Transverse colon (tissue), 4 donors: ENCODE measurements around the gene PDZD7. TPM values are rescaled to one million over a fixed set of nuclear protein-coding genes. Genes with fewer than 3 reads are reported as not detected.

ENCODE experiments used
- DNase-seq: peaks from one replicate; pipeline ENCODE4 v3.0.0-alpha.2; 2019
- H3K27ac ChIP-seq, 4 donors: fragments of 200-600 bp; sonication (generic); 2 replicates each; pipeline ENCODE4 v1.5.1; 2016 to 2018; ENCODE audit warnings: inconsistent platforms in 4 of 4
- H3K27me3 ChIP-seq: fragments of 200-600 bp; sonication (generic); 2 replicates; pipeline ENCODE4 v1.5.1; 2017; ENCODE audit warnings: inconsistent platforms
- H3K36me3 ChIP-seq, 4 donors: fragments of 200-600 bp; sonication (generic); 2 replicates each; pipeline ENCODE4 v1.5.1; 2017 to 2019; ENCODE audit warnings: inconsistent platforms in 4 of 4
- H3K4me1 ChIP-seq, 4 donors: fragments of 200-600 bp; sonication (generic); 2 replicates each; pipeline ENCODE4 v1.5.1; 2017 to 2020; ENCODE audit warnings: inconsistent platforms in 4 of 4
- H3K4me3 ChIP-seq, 4 donors: fragments of 200-600 bp; sonication (generic); 1 replicate in 1 of 4; 2 replicates in 3 of 4; pipeline versions ENCODE4 v1.5.1 to v1.6.1; 2017 to 2019; ENCODE audit warnings: inconsistent platforms in 4 of 4
- H3K9me3 ChIP-seq, 2 donors: fragments of 200-600 bp; sonication (generic); 2 replicates each; pipeline ENCODE4 v1.5.1; 2017 to 2019; ENCODE audit warnings: inconsistent platforms in 2 of 2
- EP300 ChIP-seq: sonication (generic); formaldehyde crosslinking; IDR thresholded peaks from one replicate; pipeline ENCODE4 v1.6.1; 2017; ENCODE audit warnings: antibody characterized with exemption, low read depth
- POLR2A ChIP-seq: fragments of 450-650 bp; IDR thresholded peaks from one replicate; pipeline ENCODE4 v1.6.1; 2016; ENCODE audit warnings: antibody characterized with exemption, mild to moderate bottlenecking, moderate library complexity
- POLR2AphosphoS5 ChIP-seq, 3 donors: sonication (generic); formaldehyde crosslinking; IDR thresholded peaks; one replicate each; pipeline ENCODE4 v1.6.1; 2016; ENCODE audit warnings: antibody characterized with exemption in 3 of 3
- WGBS, 2 donors: methylation state at CpG; one replicate each; pipeline ENCODE4 v1.1.5; 2018; ENCODE audit warnings: low coverage in 1 of 2; 5-methylcytosine and 5-hydroxymethylcytosine counted together
- in situ Hi-C, 4 donors: fragments of 200-750 bp; cut with MboI; loops; one replicate each; pipeline versions ENCODE4 v1.15.0 to v1.15.1; 2017; ENCODE audit warnings: low sequenced_read_pairs in 3 of 4, low pct_ligation_motif_present in 1 of 4, low pct_unique_long_range_greater_than_20kb in 1 of 4
- intact Hi-C: fragments of 100-400 bp; cut with DNase I; formaldehyde crosslinking; loops from one replicate; pipeline ENCODE4 v1.15.1; 2023; ENCODE audit warnings: low total_unique reads
- total RNA-seq, 4 donors: library from RNA; depleted of rRNA; stranded (reverse); fragments of >200 nt; gene quantifications; one replicate each; pipeline ENCODE4 v1.1.0, GENCODE V29; 2016
- TF ChIP-seq, protein P1 (sequence below), 5 experiments: fragments of 200-600 bp in 3 of 5; fragments of 450-650 bp in 2 of 5; sonication (generic) in 3 of 5; IDR thresholded peaks; 1 replicate in 2 of 5; 2 replicates in 3 of 5; pipeline ENCODE4 v1.5.1; 2016 to 2017; ENCODE audit warnings: antibody characterized with exemption in 5 of 5, inconsistent platforms in 3 of 5, mild to moderate bottlenecking in 2 of 5, moderate library complexity in 1 of 5

The PDZD7 gene
- total RNA-seq, 4 donors from 2014 or later, result 0.27 to 2.0 (median 0.64) TPM; not detected in 1

DNA sequence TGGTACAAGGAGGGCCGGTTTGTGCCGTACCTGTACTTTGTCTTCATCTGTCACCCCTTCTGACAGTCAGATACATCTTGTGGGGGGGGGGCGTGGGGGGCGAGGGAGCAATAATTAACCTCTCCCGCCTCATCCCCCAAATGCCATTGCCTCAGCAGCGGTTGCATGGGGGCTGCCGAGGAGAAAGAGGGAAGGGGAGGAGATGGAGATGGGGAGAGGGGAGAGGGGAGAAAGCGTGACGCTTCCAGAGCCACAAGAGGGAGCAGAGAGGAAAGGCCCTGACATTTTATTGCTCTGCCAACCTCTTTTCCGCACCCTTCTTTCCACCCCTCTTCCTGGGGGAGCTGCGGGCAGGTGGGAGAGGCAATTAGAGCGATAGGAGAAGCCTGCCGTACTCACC lies 42.7 kb upstream of the PDZD7 start:
- Histone ChIP-seq H3K9me3 (no peaks in the 10 kb centered on the region), H3K36me3 (no peaks in the 10 kb centered on the region), H3K4me1 (peaks cover 0 to 7% (median 0%) of the 10 kb centered on the region in 4 donors), H3K27me3 (peaks cover 70% of the 10 kb centered on the region), H3K4me3 (no peak overlapping the region), H3K27ac (no peak overlapping the region)
- TF ChIP-seq POLR2A, result no peak
- TF ChIP-seq, protein P1, sequence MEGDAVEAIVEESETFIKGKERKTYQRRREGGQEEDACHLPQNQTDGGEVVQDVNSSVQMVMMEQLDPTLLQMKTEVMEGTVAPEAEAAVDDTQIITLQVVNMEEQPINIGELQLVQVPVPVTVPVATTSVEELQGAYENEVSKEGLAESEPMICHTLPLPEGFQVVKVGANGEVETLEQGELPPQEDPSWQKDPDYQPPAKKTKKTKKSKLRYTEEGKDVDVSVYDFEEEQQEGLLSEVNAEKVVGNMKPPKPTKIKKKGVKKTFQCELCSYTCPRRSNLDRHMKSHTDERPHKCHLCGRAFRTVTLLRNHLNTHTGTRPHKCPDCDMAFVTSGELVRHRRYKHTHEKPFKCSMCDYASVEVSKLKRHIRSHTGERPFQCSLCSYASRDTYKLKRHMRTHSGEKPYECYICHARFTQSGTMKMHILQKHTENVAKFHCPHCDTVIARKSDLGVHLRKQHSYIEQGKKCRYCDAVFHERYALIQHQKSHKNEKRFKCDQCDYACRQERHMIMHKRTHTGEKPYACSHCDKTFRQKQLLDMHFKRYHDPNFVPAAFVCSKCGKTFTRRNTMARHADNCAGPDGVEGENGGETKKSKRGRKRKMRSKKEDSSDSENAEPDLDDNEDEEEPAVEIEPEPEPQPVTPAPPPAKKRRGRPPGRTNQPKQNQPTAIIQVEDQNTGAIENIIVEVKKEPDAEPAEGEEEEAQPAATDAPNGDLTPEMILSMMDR (IDR thresholded peaks at IDR 0.05), result no peak
- TF ChIP-seq POLR2AphosphoS5 (IDR thresholded peaks at IDR 0.05), result no peak
- TF ChIP-seq EP300, result no peak
- in situ Hi-C loops, result no loop called here
- 4 to 13% methylated on average over 4 to 13 of the region's 13 CpGs for WGBS, 2 donors
- intact Hi-C loops, result loop anchor here (5.0 kb wide), 1 partner anchor 1461 kb away; no protein-coding TSS in a partner anchor
- DNase-seq, result no peak

DNA sequence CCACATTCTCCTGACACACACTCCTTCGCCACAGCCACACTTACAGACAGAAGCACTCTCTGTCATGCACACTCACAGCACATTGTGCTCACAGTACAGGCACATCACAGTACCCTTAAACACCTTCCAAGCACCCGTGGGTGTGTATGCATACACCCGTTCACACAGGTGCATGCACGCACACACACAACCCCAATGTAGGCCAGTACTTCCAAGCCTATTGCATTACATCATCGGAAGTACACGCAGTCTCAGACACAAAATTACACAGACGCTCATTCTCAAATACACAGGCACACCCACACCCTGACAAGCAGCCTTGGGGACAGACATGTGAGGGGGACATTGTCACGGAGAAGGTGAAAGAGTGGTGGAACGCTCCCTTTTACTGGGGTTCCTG lies 42.0 kb upstream of the PDZD7 start:
- peaks cover 0 to 7% (median 0%) of the 10 kb centered on the region in 4 donors for H3K4me1 ChIP-seq
- WGBS, 2 donors, result 59 to 100% methylated on average over 1 to 9 of the region's 9 CpGs
- intact Hi-C loops (loop anchor here (5.0 kb wide), 1 partner anchor 1461 kb away; no protein-coding TSS in a partner anchor), in situ Hi-C loops (no loop called here)
- DNase-seq, result no peak
- no peak overlapping the region for H3K4me3 ChIP-seq
- H3K27ac ChIP-seq, result no peak overlapping the region
- H3K27me3 ChIP-seq, result peaks cover 63% of the 10 kb centered on the region
- H3K36me3 ChIP-seq, result no peaks in the 10 kb centered on the region
- H3K9me3 ChIP-seq, result no peaks in the 10 kb centered on the region
- TF ChIP-seq, protein P1 (IDR thresholded peaks at IDR 0.05), result no peak
- TF ChIP-seq POLR2AphosphoS5 (IDR thresholded peaks at IDR 0.05) (no peak), POLR2A (no peak)

DNA sequence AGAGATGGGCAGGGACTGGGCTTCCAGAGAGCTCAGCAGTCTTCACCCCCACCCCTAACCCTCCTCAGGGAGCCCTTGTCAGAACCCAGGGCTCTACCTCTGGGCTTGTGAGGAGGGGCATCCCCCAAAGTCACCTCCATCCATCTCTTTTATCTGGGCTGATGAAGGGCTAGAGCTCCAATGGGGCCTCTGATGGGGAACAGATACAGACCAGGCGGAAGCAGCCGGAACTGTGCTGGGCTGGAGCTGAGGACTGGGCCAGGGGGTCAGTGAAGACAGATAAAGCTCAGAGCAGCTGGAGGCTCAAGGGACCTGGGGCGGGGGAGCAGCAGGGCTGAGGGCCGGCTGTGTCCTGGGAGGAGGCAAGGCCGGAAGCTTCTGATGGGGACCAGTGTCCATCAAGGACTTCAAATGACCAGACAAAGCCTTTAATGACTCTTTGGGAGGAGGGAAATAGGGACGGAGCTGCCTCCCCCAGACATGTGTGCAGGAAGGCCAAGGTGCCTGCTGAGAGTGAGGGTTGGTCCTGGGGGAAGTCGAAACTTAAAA lies 41.0 kb upstream of the PDZD7 start:
- intact Hi-C loops, result loop anchor here (5.0 kb wide), 1 partner anchor 1460 kb away; no protein-coding TSS in a partner anchor
- WGBS, 2 donors, result 73 to 90% methylated on average over 3 to 7 of the region's 7 CpGs
- Histone ChIP-seq H3K36me3 (no peaks in the 10 kb centered on the region), H3K4me3 (no peak overlapping the region), H3K9me3 (no peaks in the 10 kb centered on the region), H3K4me1 (peaks cover 5 to 15% (median 8%) of the 10 kb centered on the region in 4 donors), H3K27ac (no peak overlapping the region), H3K27me3 (peaks cover 57% of the 10 kb centered on the region)
- TF ChIP-seq EP300, result no peak
- no peak for TF ChIP-seq POLR2AphosphoS5 (IDR thresholded peaks at IDR 0.05)
- TF ChIP-seq, protein P1 (IDR thresholded peaks at IDR 0.05), result no peak
- no peak for TF ChIP-seq POLR2A
- no peak for DNase-seq
- in situ Hi-C loops, result no loop called here

DNA sequence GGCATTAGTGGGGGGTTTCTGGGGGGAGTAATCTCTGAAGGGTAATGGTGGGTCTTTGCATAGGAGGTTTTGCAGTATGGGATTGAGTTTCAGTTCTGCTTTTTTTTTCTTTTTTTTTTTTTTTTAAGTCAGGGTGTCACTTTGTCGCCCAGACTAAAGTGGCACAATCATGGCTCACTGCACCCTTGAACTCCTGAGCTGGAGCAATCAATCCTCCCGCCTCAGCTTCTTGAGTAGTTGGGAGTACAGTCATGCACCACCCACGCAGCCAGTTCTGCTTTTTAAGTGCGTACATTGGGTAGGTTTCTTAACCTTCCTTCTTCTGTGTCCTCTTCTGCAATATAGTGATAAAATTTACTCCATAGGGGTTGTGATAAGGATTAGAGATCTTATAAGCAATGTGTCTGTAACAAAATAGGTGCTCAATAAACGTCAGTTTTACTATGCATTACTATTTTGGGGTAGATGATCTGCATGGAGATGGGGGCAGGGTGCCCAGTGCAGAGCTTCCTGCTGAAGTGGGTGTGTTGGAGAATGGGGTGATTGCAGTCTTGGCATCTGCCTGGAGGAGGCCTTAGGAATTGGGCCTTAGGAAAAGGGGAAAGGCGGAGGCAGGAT lies 40.4 kb upstream of the PDZD7 start:
- no peak overlapping the region for H3K27ac ChIP-seq
- peaks cover 11 to 20% (median 12%) of the 10 kb centered on the region in 4 donors for H3K4me1 ChIP-seq
- TF ChIP-seq POLR2AphosphoS5 (IDR thresholded peaks at IDR 0.05), result no peak
- TF ChIP-seq, protein P1 (IDR thresholded peaks at IDR 0.05), result no peak
- no peak for TF ChIP-seq POLR2A
- no peak for TF ChIP-seq EP300
- in situ Hi-C loops, result no loop called here
- peak; percentile 24 for DNase-seq
- H3K4me3 ChIP-seq, result no peak overlapping the region
- intact Hi-C loops, result loop anchor here (5.0 kb wide), 1 partner anchor 1459 kb away; no protein-coding TSS in a partner anchor
- H3K9me3 ChIP-seq, result no peaks in the 10 kb centered on the region
- 55 to 70% methylated on average over 4 to 6 of the region's 6 CpGs for WGBS, 2 donors
- peaks cover 57% of the 10 kb centered on the region for H3K27me3 ChIP-seq
- H3K36me3 ChIP-seq, result no peaks in the 10 kb centered on the region
